Activated naive CD4-positive, alpha-beta T cell treated with anti-CD3 and anti-CD28 coated beads for 36 hours (primary cell): ENCODE measurements around the gene SORCS3. TPM values are rescaled to one million over a fixed set of nuclear protein-coding genes. Genes with fewer than 3 reads are reported as not detected.

Source experiments
- CTCF ChIA-PET: fragments of 350-600 bp; sonication (Branson Sonifier 250); formaldehyde crosslinking; loops from one replicate; lab custom pipeline; 2021; ENCODE audit warnings: antibody characterized with exemption; lab: Charles Lee
- DNase-seq: peaks from one replicate; pipeline ENCODE4 v3.0.0-alpha.2; 2020
- H3K27ac Mint-ChIP-seq: one replicate; pipeline ENCODE4 v1.8.0; 2021; ENCODE audit warnings: mild to moderate bottlenecking, mixed read lengths
- H3K27me3 Mint-ChIP-seq: one replicate; pipeline ENCODE4 v1.8.0; 2021; ENCODE audit warnings: low read depth, mixed read lengths
- H3K36me3 Mint-ChIP-seq: one replicate; pipeline ENCODE4 v1.8.0; 2021; ENCODE audit warnings: low read depth, mixed read lengths
- H3K4me1 Mint-ChIP-seq: one replicate; pipeline ENCODE4 v1.8.0; 2021; ENCODE audit warnings: low read depth, mixed read lengths
- H3K4me3 Mint-ChIP-seq: one replicate; pipeline ENCODE4 v1.8.0; 2021; ENCODE audit warnings: mild to moderate bottlenecking, moderate library complexity, mixed read lengths
- H3K9me3 Mint-ChIP-seq: one replicate; pipeline ENCODE4 v1.8.0; 2021; ENCODE audit warnings: mixed read lengths
- intact Hi-C: fragments of 100-400 bp; cut with micrococcal nuclease; formaldehyde crosslinking; loops from one replicate; pipeline ENCODE4 v1.15.1; 2023
- total RNA-seq, 2 experiments: library from RNA; stranded (reverse); gene quantifications; one replicate each; pipeline ENCODE4 v1.2.3, GENCODE V29; 2021

The SORCS3 gene
- total RNA-seq, 2 experiments from 2014 or later = not detected

- Mint-ChIP-seq H3K4me1 (no peaks in the 10 kb centered on the region), H3K27me3 (no peaks in the 10 kb centered on the region), H3K27ac (no peak overlapping the region), H3K9me3 (peaks cover 4% of the 10 kb centered on the region), H3K4me3 (no peak overlapping the region), H3K36me3 (peaks cover 6% of the 10 kb centered on the region)
- intact Hi-C loops = no loop called here
- CTCF ChIA-PET = no interaction called here
- no peak for DNase-seq
Measured at GRCh38 chr10:105113666-105114065, 472.6 kb downstream of the SORCS3 start.

- Mint-ChIP-seq H3K4me3 (no peak overlapping the region), H3K27me3 (no peaks in the 10 kb centered on the region), H3K27ac (no peak overlapping the region), H3K9me3 (no peaks in the 10 kb centered on the region), H3K36me3 (peaks cover 7% of the 10 kb centered on the region), H3K4me1 (no peaks in the 10 kb centered on the region)
- no peak for DNase-seq
- CTCF ChIA-PET = no interaction called here
- intact Hi-C loops = no loop called here
Measured at GRCh38 chr10:105121743-105122142, 480.7 kb downstream of the SORCS3 start.

GRCh38 chr10:105128111-105128510 is 487.0 kb downstream of the SORCS3 start:
- DNase-seq = no peak
- Mint-ChIP-seq H3K4me1 (no peaks in the 10 kb centered on the region), H3K9me3 (no peaks in the 10 kb centered on the region), H3K4me3 (no peak overlapping the region), H3K27me3 (no peaks in the 10 kb centered on the region), H3K27ac (no peak overlapping the region), H3K36me3 (no peaks in the 10 kb centered on the region)
- CTCF ChIA-PET = no interaction called here
- intact Hi-C loops = no loop called here

- Mint-ChIP-seq H3K27me3 (no peaks in the 10 kb centered on the region), H3K4me3 (no peak overlapping the region), H3K27ac (no peak overlapping the region), H3K9me3 (no peaks in the 10 kb centered on the region), H3K4me1 (no peaks in the 10 kb centered on the region), H3K36me3 (no peaks in the 10 kb centered on the region)
- CTCF ChIA-PET = interaction anchor here (0.6 kb wide), 1 partner anchor 208 kb away, joined by 5 read pairs; no protein-coding TSS in a partner anchor
- no peak for DNase-seq
- intact Hi-C loops = no loop called here
Measured at GRCh38 chr10:105138358-105138757, 497.3 kb downstream of the SORCS3 start.

- H3K27ac Mint-ChIP-seq = no peak overlapping the region
- no peak for DNase-seq
- intact Hi-C loops = no loop called here
- H3K27me3 Mint-ChIP-seq = no peaks in the 10 kb centered on the region
- H3K4me1 Mint-ChIP-seq = no peaks in the 10 kb centered on the region
- H3K4me3 Mint-ChIP-seq = no peak overlapping the region
- no peaks in the 10 kb centered on the region for H3K36me3 Mint-ChIP-seq
- H3K9me3 Mint-ChIP-seq = no peaks in the 10 kb centered on the region
- CTCF ChIA-PET = no interaction called here
Measured at GRCh38 chr10:105139363-105139896, 498.3 kb downstream of the SORCS3 start.

GRCh38 chr10:105140600-105140999 is 499.5 kb downstream of the SORCS3 start:
- intact Hi-C loops = no loop called here
- DNase-seq = no peak
- Mint-ChIP-seq H3K9me3 (no peaks in the 10 kb centered on the region), H3K36me3 (no peaks in the 10 kb centered on the region), H3K4me3 (no peak overlapping the region), H3K4me1 (no peaks in the 10 kb centered on the region), H3K27ac (no peak overlapping the region), H3K27me3 (no peaks in the 10 kb centered on the region)
- CTCF ChIA-PET = no interaction called here

GRCh38 chr10:105145711-105146110 is 504.6 kb downstream of the SORCS3 start:
- no peak for DNase-seq

GRCh38 chr10:105146436-105146835 is 505.3 kb downstream of the SORCS3 start:
- Mint-ChIP-seq H3K36me3 (no peaks in the 10 kb centered on the region), H3K9me3 (no peaks in the 10 kb centered on the region), H3K4me3 (no peak overlapping the region), H3K27me3 (no peaks in the 10 kb centered on the region), H3K27ac (no peak overlapping the region), H3K4me1 (no peaks in the 10 kb centered on the region)
- intact Hi-C loops = no loop called here
- no peak for DNase-seq
- CTCF ChIA-PET = no interaction called here

More at GRCh38 chr10:105145711-105146110, 504.6 kb downstream of the SORCS3 start:
- CTCF ChIA-PET = interaction anchor here (0.6 kb wide), 1 partner anchor 142 kb away, joined by 3 read pairs; no protein-coding TSS in a partner anchor
- no peak overlapping the region for H3K27ac Mint-ChIP-seq
- H3K27me3 Mint-ChIP-seq = no peaks in the 10 kb centered on the region
- intact Hi-C loops = no loop called here
- no peaks in the 10 kb centered on the region for H3K9me3 Mint-ChIP-seq
- H3K4me1 Mint-ChIP-seq = no peaks in the 10 kb centered on the region
- H3K4me3 Mint-ChIP-seq = no peak overlapping the region
- H3K36me3 Mint-ChIP-seq = no peaks in the 10 kb centered on the region

GRCh38 chr10:105148456-105148855 is 507.4 kb downstream of the SORCS3 start:
- no peaks in the 10 kb centered on the region for H3K27me3 Mint-ChIP-seq
- H3K4me3 Mint-ChIP-seq = no peak overlapping the region
- no peak overlapping the region for H3K27ac Mint-ChIP-seq
- intact Hi-C loops = no loop called here
- peaks cover 1% of the 10 kb centered on the region for H3K36me3 Mint-ChIP-seq
- CTCF ChIA-PET = no interaction called here
- H3K4me1 Mint-ChIP-seq = no peaks in the 10 kb centered on the region
- no peaks in the 10 kb centered on the region for H3K9me3 Mint-ChIP-seq
- no peak for DNase-seq

GRCh38 chr10:105148921-105149320 is 507.8 kb downstream of the SORCS3 start:
- Mint-ChIP-seq H3K36me3 (peaks cover 1% of the 10 kb centered on the region), H3K4me3 (no peak overlapping the region), H3K27ac (no peak overlapping the region), H3K9me3 (no peaks in the 10 kb centered on the region), H3K27me3 (no peaks in the 10 kb centered on the region), H3K4me1 (no peaks in the 10 kb centered on the region)
- DNase-seq = no peak
- CTCF ChIA-PET = no interaction called here
- intact Hi-C loops = no loop called here

GRCh38 chr10:105149371-105149891 is 508.3 kb downstream of the SORCS3 start:
- DNase-seq = no peak
- Mint-ChIP-seq H3K36me3 (peaks cover 3% of the 10 kb centered on the region), H3K27me3 (no peaks in the 10 kb centered on the region), H3K9me3 (no peaks in the 10 kb centered on the region), H3K4me3 (no peak overlapping the region), H3K4me1 (no peaks in the 10 kb centered on the region), H3K27ac (no peak overlapping the region)
- CTCF ChIA-PET = no interaction called here
- intact Hi-C loops = no loop called here

GRCh38 chr10:105150259-105150880 is 509.3 kb downstream of the SORCS3 start:
- H3K9me3 Mint-ChIP-seq = no peaks in the 10 kb centered on the region
- H3K36me3 Mint-ChIP-seq = peaks cover 5% of the 10 kb centered on the region
- H3K27ac Mint-ChIP-seq = no peak overlapping the region
- intact Hi-C loops = no loop called here
- no peak overlapping the region for H3K4me3 Mint-ChIP-seq
- no peaks in the 10 kb centered on the region for H3K4me1 Mint-ChIP-seq
- CTCF ChIA-PET = no interaction called here
- no peaks in the 10 kb centered on the region for H3K27me3 Mint-ChIP-seq
- no peak for DNase-seq

GRCh38 chr10:105154736-105155135 is 513.6 kb downstream of the SORCS3 start:
- CTCF ChIA-PET = no interaction called here
- no peaks in the 10 kb centered on the region for H3K4me1 Mint-ChIP-seq
- H3K4me3 Mint-ChIP-seq = no peak overlapping the region
- no peak for DNase-seq
- no peaks in the 10 kb centered on the region for H3K9me3 Mint-ChIP-seq
- intact Hi-C loops = no loop called here
- no peak overlapping the region for H3K27ac Mint-ChIP-seq
- H3K27me3 Mint-ChIP-seq = no peaks in the 10 kb centered on the region
- H3K36me3 Mint-ChIP-seq = peaks cover 5% of the 10 kb centered on the region
